ENCODE data around the gene NEURL1.

Gene NEURL1
- 0.35 to 2.5 (median 1.0) reads per million in 3 donors for total RNA-seq

GRCh38 chr10:103493362-103493915 lies at the start of gene NEURL1:
Gene NEURL1 (plus strand): TSS chr10:103493705. CDS start chr10:103494388, 683 bp downstream.
- DNase-seq: no peak
- peaks cover 15% of the 10 kb centered on the region for H3K4me1 ChIP-seq (ENCODE audit: control insufficient read depth, insufficient read depth, low read length, poor library complexity, severe bottlenecking)
- no peak within 1 kb of the TSS for H3K27ac ChIP-seq (ENCODE audit: insufficient read depth, low read length, poor library complexity, severe bottlenecking)
- peak within 1 kb of the TSS; percentile 54 for H3K4me3 ChIP-seq (ENCODE audit: insufficient read depth, low read depth, low read length, poor library complexity, severe bottlenecking)
- no peaks in the 10 kb centered on the region for H3K9me3 ChIP-seq (ENCODE audit: control insufficient read depth, low read length)
- no peaks in the 10 kb centered on the region for H3K36me3 ChIP-seq (ENCODE audit: control insufficient read depth, insufficient read depth, low read length)
- H3K27me3 ChIP-seq (replicated peaks; ENCODE audit: control insufficient read depth, insufficient read depth, low read length, poor library complexity, severe bottlenecking): peaks cover 12% of the 10 kb centered on the region

- no peak overlapping the region for H3K4me3 ChIP-seq (ENCODE audit: insufficient read depth, low read depth, low read length, poor library complexity, severe bottlenecking)
- peaks cover 16% of the 10 kb centered on the region for H3K4me1 ChIP-seq (ENCODE audit: control insufficient read depth, insufficient read depth, low read length, poor library complexity, severe bottlenecking)
- peaks cover 88% of the 10 kb centered on the region for H3K36me3 ChIP-seq (ENCODE audit: control insufficient read depth, insufficient read depth, low read length)
- DNase-seq: no peak
- H3K27ac ChIP-seq (ENCODE audit: insufficient read depth, low read length, poor library complexity, severe bottlenecking): no peak overlapping the region
- no peaks in the 10 kb centered on the region for H3K9me3 ChIP-seq (ENCODE audit: control insufficient read depth, low read length)
- no peaks in the 10 kb centered on the region for H3K27me3 ChIP-seq (replicated peaks; ENCODE audit: control insufficient read depth, insufficient read depth, low read length, poor library complexity, severe bottlenecking)
These were observed 49.0 kb upstream of the NEURL1 start for GRCh38 chr10:103444478-103444877.

GRCh38 chr10:103445366-103445765 lies 48.1 kb upstream of the NEURL1 start:
- H3K27ac ChIP-seq (ENCODE audit: insufficient read depth, low read length, poor library complexity, severe bottlenecking): no peak overlapping the region
- no peak overlapping the region for H3K4me3 ChIP-seq (ENCODE audit: insufficient read depth, low read depth, low read length, poor library complexity, severe bottlenecking)
- H3K4me1 ChIP-seq (ENCODE audit: control insufficient read depth, insufficient read depth, low read length, poor library complexity, severe bottlenecking): peaks cover 24% of the 10 kb centered on the region
- no peaks in the 10 kb centered on the region for H3K9me3 ChIP-seq (ENCODE audit: control insufficient read depth, low read length)
- H3K27me3 ChIP-seq (replicated peaks; ENCODE audit: control insufficient read depth, insufficient read depth, low read length, poor library complexity, severe bottlenecking): no peaks in the 10 kb centered on the region
- no peak for DNase-seq
- peaks cover 81% of the 10 kb centered on the region for H3K36me3 ChIP-seq (ENCODE audit: control insufficient read depth, insufficient read depth, low read length)

- no peak overlapping the region for H3K4me3 ChIP-seq (ENCODE audit: insufficient read depth, low read depth, low read length, poor library complexity, severe bottlenecking)
- peaks cover 75% of the 10 kb centered on the region for H3K36me3 ChIP-seq (ENCODE audit: control insufficient read depth, insufficient read depth, low read length)
- no peaks in the 10 kb centered on the region for H3K9me3 ChIP-seq (ENCODE audit: control insufficient read depth, low read length)
- H3K27me3 ChIP-seq (replicated peaks; ENCODE audit: control insufficient read depth, insufficient read depth, low read length, poor library complexity, severe bottlenecking): no peaks in the 10 kb centered on the region
- H3K27ac ChIP-seq (ENCODE audit: insufficient read depth, low read length, poor library complexity, severe bottlenecking): peak overlapping the region; percentile 19
- no peak for DNase-seq
- H3K4me1 ChIP-seq (ENCODE audit: control insufficient read depth, insufficient read depth, low read length, poor library complexity, severe bottlenecking): peaks cover 28% of the 10 kb centered on the region
These were observed 47.5 kb upstream of the NEURL1 start for GRCh38 chr10:103445767-103446567.

- Histone ChIP-seq H3K27ac (ENCODE audit: insufficient read depth, low read length, poor library complexity, severe bottlenecking) (no peak overlapping the region), H3K4me3 (ENCODE audit: insufficient read depth, low read depth, low read length, poor library complexity, severe bottlenecking) (no peak overlapping the region), H3K4me1 (ENCODE audit: control insufficient read depth, insufficient read depth, low read length, poor library complexity, severe bottlenecking) (peaks cover 28% of the 10 kb centered on the region), H3K27me3 (replicated peaks; ENCODE audit: control insufficient read depth, insufficient read depth, low read length, poor library complexity, severe bottlenecking) (no peaks in the 10 kb centered on the region), H3K36me3 (ENCODE audit: control insufficient read depth, insufficient read depth, low read length) (peaks cover 65% of the 10 kb centered on the region), H3K9me3 (ENCODE audit: control insufficient read depth, low read length) (no peaks in the 10 kb centered on the region)
- no peak for DNase-seq
These were observed 46.3 kb upstream of the NEURL1 start for GRCh38 chr10:103447187-103447586.

GRCh38 chr10:103448746-103449145 lies 44.8 kb upstream of the NEURL1 start:
- DNase-seq: no peak
- H3K36me3 ChIP-seq (ENCODE audit: control insufficient read depth, insufficient read depth, low read length): peaks cover 49% of the 10 kb centered on the region

GRCh38 chr10:103449208-103450144 lies 44.0 kb upstream of the NEURL1 start:
- Histone ChIP-seq H3K27me3 (replicated peaks; ENCODE audit: control insufficient read depth, insufficient read depth, low read length, poor library complexity, severe bottlenecking) (no peaks in the 10 kb centered on the region), H3K4me1 (ENCODE audit: control insufficient read depth, insufficient read depth, low read length, poor library complexity, severe bottlenecking) (peaks cover 37% of the 10 kb centered on the region), H3K27ac (ENCODE audit: insufficient read depth, low read length, poor library complexity, severe bottlenecking) (peak overlapping the region; percentile 61), H3K4me3 (ENCODE audit: insufficient read depth, low read depth, low read length, poor library complexity, severe bottlenecking) (peak overlapping the region; percentile 9), H3K36me3 (ENCODE audit: control insufficient read depth, insufficient read depth, low read length) (peaks cover 42% of the 10 kb centered on the region), H3K9me3 (ENCODE audit: control insufficient read depth, low read length) (no peaks in the 10 kb centered on the region)
- no peak for DNase-seq

More at GRCh38 chr10:103448746-103449145, 44.8 kb upstream of the NEURL1 start:
- Histone ChIP-seq H3K27me3 (replicated peaks; ENCODE audit: control insufficient read depth, insufficient read depth, low read length, poor library complexity, severe bottlenecking) (no peaks in the 10 kb centered on the region), H3K9me3 (ENCODE audit: control insufficient read depth, low read length) (no peaks in the 10 kb centered on the region), H3K27ac (ENCODE audit: insufficient read depth, low read length, poor library complexity, severe bottlenecking) (peak overlapping the region; percentile 31), H3K4me1 (ENCODE audit: control insufficient read depth, insufficient read depth, low read length, poor library complexity, severe bottlenecking) (peaks cover 36% of the 10 kb centered on the region), H3K4me3 (ENCODE audit: insufficient read depth, low read depth, low read length, poor library complexity, severe bottlenecking) (peak overlapping the region; percentile 9)

- Histone ChIP-seq H3K9me3 (ENCODE audit: control insufficient read depth, low read length) (no peaks in the 10 kb centered on the region), H3K4me3 (ENCODE audit: insufficient read depth, low read depth, low read length, poor library complexity, severe bottlenecking) (peak overlapping the region; percentile 4), H3K27ac (ENCODE audit: insufficient read depth, low read length, poor library complexity, severe bottlenecking) (peak overlapping the region; percentile 61), H3K4me1 (ENCODE audit: control insufficient read depth, insufficient read depth, low read length, poor library complexity, severe bottlenecking) (peaks cover 35% of the 10 kb centered on the region), H3K36me3 (ENCODE audit: control insufficient read depth, insufficient read depth, low read length) (peaks cover 34% of the 10 kb centered on the region), H3K27me3 (replicated peaks; ENCODE audit: control insufficient read depth, insufficient read depth, low read length, poor library complexity, severe bottlenecking) (no peaks in the 10 kb centered on the region)
- no peak for DNase-seq
These were observed 43.3 kb upstream of the NEURL1 start for GRCh38 chr10:103450201-103450695.

GRCh38 chr10:103451091-103451813 lies 42.3 kb upstream of the NEURL1 start:
- H3K27me3 ChIP-seq (replicated peaks; ENCODE audit: control insufficient read depth, insufficient read depth, low read length, poor library complexity, severe bottlenecking): no peaks in the 10 kb centered on the region

More at GRCh38 chr10:103451091-103451813, 42.3 kb upstream of the NEURL1 start:
- H3K4me1 ChIP-seq (ENCODE audit: control insufficient read depth, insufficient read depth, low read length, poor library complexity, severe bottlenecking): peaks cover 35% of the 10 kb centered on the region
- DNase-seq: peak; percentile 25 to 32 (median 29)
- no peaks in the 10 kb centered on the region for H3K9me3 ChIP-seq (ENCODE audit: control insufficient read depth, low read length)
- H3K4me3 ChIP-seq (ENCODE audit: insufficient read depth, low read depth, low read length, poor library complexity, severe bottlenecking): peak overlapping the region; percentile 94
- peaks cover 25% of the 10 kb centered on the region for H3K36me3 ChIP-seq (ENCODE audit: control insufficient read depth, insufficient read depth, low read length)
- H3K27ac ChIP-seq (ENCODE audit: insufficient read depth, low read length, poor library complexity, severe bottlenecking): peak overlapping the region; percentile 61

Data from effector memory CD4-positive, alpha-beta T cell (primary cell).